ENCODE data around the gene C12orf60.

DNA sequence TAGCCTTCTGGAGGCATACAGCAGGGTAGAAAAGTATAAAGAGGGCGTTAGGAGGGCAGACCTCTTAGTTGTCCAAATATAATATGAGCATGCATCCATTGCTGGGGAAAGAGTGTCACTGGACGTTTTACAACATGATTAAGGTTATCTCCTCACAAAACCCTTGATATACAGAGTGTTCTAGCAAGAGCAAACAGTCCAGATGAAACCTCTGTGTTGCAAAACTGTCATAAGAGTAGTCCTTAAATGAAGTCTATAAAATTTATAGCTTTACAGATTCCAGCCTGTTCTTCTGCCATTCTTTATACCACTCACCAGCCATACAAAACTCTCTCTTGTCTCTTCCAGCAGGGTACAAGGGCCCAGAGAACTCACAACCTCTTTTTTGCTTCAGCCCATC lies 21.9 kb upstream of the C12orf60 start:
- TF ChIP-seq CBFB (CRISPR knock-in tag; IDR thresholded peaks at IDR 0.05; ENCODE audit: low read depth) (no peak), CREB1 (CRISPR knock-in tag; IDR thresholded peaks at IDR 0.05) (no peak), ELF4 (CRISPR knock-in tag; IDR thresholded peaks at IDR 0.05; ENCODE audit: low read depth) (no peak), CREM (CRISPR knock-in tag; IDR thresholded peaks at IDR 0.05) (no peak), ATF1 (CRISPR knock-in tag; IDR thresholded peaks at IDR 0.05) (no peak), RELA (CRISPR knock-in tag; IDR thresholded peaks at IDR 0.05; ENCODE audit: borderline replicate concordance) (no peak), NFATC4 (CRISPR knock-in tag; IDR thresholded peaks at IDR 0.05) (no peak), NFYB (CRISPR knock-in tag; conservative IDR thresholded peaks at IDR 0.05; ENCODE audit: low read depth) (no peak)
- TF ChIP-seq, protein P1, sequence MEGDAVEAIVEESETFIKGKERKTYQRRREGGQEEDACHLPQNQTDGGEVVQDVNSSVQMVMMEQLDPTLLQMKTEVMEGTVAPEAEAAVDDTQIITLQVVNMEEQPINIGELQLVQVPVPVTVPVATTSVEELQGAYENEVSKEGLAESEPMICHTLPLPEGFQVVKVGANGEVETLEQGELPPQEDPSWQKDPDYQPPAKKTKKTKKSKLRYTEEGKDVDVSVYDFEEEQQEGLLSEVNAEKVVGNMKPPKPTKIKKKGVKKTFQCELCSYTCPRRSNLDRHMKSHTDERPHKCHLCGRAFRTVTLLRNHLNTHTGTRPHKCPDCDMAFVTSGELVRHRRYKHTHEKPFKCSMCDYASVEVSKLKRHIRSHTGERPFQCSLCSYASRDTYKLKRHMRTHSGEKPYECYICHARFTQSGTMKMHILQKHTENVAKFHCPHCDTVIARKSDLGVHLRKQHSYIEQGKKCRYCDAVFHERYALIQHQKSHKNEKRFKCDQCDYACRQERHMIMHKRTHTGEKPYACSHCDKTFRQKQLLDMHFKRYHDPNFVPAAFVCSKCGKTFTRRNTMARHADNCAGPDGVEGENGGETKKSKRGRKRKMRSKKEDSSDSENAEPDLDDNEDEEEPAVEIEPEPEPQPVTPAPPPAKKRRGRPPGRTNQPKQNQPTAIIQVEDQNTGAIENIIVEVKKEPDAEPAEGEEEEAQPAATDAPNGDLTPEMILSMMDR (IDR thresholded peaks at IDR 0.05) = no peak
- TF ChIP-seq, protein P2, sequence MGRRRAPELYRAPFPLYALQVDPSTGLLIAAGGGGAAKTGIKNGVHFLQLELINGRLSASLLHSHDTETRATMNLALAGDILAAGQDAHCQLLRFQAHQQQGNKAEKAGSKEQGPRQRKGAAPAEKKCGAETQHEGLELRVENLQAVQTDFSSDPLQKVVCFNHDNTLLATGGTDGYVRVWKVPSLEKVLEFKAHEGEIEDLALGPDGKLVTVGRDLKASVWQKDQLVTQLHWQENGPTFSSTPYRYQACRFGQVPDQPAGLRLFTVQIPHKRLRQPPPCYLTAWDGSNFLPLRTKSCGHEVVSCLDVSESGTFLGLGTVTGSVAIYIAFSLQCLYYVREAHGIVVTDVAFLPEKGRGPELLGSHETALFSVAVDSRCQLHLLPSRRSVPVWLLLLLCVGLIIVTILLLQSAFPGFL (CRISPR knock-in tag; IDR thresholded peaks at IDR 0.05; ENCODE audit: borderline replicate concordance) = no peak
